ENCODE data around the gene COX20.
A peak's percentile ranks its signal among the peaks of the same experiment; 100 is the strongest.

COX20 gene

GRCh38 chr1:244843148-244843978, 7.9 kb downstream of the COX20 start:
- FAIRE-seq (peak; percentile 88), DNase-seq (ENCODE audit: insufficient read length, low spot score) (no peak)
- TF ChIP-seq CTCF (IDR thresholded peaks at IDR 0.05; ENCODE audit: insufficient read depth, missing control alignments) = no peak

- DNase-seq (ENCODE audit: insufficient read length, low spot score) (no peak), FAIRE-seq (no peak)
Observed at GRCh38 chr1:244844155-244845121, 9.0 kb downstream of the COX20 start.

GRCh38 chr1:244846653-244847052, 11.2 kb downstream of the COX20 start:
- TF ChIP-seq CTCF (IDR thresholded peaks at IDR 0.05; ENCODE audit: insufficient read depth, missing control alignments) = no peak
- DNase-seq (ENCODE audit: insufficient read length, low spot score) (no peak), FAIRE-seq (no peak)

More at GRCh38 chr1:244844155-244845121, 9.0 kb downstream of the COX20 start:
- TF ChIP-seq CTCF (IDR thresholded peaks at IDR 0.05; ENCODE audit: insufficient read depth, missing control alignments) = no peak

- no peak for TF ChIP-seq CTCF (IDR thresholded peaks at IDR 0.05; ENCODE audit: insufficient read depth, missing control alignments)
- FAIRE-seq = no peak
- no peak for DNase-seq (ENCODE audit: insufficient read length, low spot score)
Observed at GRCh38 chr1:244849189-244849866, 13.9 kb downstream of the COX20 start.

GRCh38 chr1:244850099-244850852, 14.8 kb downstream of the COX20 start:
- no peak for TF ChIP-seq CTCF (IDR thresholded peaks at IDR 0.05; ENCODE audit: insufficient read depth, missing control alignments)
- DNase-seq (ENCODE audit: insufficient read length, low spot score) (no peak), FAIRE-seq (peak; percentile 16)

GRCh38 chr1:244850896-244851295, 15.4 kb downstream of the COX20 start:
- DNase-seq (ENCODE audit: insufficient read length, low spot score) (no peak), FAIRE-seq (no peak)
- TF ChIP-seq CTCF (IDR thresholded peaks at IDR 0.05; ENCODE audit: insufficient read depth, missing control alignments) = no peak
